GM21447 (cell line): Measurements from ENCODE around the gene FAM76B.

Experiments used
- ATAC-seq: cut with Tn5 transposase; IDR thresholded peaks from one replicate; pipeline ENCODE4 v1.9.1; 2021; ENCODE audit not compliant: unreplicated experiment

FAM76B gene

DNA sequence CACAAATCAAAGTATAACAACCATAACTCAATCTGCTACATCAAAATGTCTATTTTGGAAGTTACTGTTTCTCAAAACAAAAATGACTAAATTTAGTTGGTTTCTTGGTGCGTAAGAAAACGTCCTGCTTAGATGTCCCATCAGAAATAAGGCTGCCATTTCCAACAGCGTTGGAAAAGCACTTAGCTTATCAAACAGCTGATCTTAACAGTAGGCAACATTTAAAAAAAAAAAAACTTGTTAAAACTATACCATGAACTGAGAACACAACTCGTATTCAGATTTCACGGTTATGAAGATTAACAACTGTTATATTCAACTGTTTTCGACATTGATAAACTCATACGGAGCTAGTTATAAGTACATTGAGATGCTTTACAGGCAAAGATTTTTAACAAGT, 3.1 kb upstream of the FAM76B start:
- no peak for ATAC-seq

DNA sequence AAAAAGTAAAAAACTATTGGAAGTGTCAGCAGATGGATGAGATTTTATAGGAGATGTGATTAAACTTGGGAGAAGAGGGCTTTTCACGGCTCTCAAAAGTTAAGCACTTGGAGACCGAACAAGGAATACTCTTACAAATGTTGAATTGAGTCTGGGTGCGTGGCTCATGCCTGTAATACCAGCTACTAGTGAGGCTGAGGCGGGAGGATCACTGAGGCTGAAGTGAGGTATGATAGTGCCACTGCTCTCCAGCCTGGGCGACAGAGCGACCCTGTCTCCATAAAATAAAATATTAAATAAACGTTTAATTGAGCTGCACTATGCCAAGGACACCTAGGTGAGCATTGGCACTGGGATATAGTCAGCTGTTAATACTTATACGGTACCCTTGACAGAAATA, 2.6 kb upstream of the FAM76B start:
- ATAC-seq, result no peak

DNA sequence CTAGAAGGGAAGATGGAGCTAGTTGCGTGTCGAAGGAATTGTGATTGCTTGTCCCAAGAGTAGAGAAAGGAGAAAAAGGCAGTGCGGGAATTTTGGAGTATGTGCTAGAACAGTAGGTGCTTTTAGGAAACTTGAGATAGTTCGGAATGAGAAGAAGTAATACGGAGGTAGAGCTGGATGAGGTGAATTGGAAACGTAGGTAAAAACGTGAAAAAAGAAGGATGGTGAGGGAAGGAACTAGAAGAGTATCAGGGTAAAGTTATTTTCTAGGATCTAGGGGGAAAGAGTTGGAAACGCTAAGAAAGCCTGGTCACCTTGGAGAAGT, 2.1 kb upstream of the FAM76B start:
- ATAC-seq, result no peak

DNA sequence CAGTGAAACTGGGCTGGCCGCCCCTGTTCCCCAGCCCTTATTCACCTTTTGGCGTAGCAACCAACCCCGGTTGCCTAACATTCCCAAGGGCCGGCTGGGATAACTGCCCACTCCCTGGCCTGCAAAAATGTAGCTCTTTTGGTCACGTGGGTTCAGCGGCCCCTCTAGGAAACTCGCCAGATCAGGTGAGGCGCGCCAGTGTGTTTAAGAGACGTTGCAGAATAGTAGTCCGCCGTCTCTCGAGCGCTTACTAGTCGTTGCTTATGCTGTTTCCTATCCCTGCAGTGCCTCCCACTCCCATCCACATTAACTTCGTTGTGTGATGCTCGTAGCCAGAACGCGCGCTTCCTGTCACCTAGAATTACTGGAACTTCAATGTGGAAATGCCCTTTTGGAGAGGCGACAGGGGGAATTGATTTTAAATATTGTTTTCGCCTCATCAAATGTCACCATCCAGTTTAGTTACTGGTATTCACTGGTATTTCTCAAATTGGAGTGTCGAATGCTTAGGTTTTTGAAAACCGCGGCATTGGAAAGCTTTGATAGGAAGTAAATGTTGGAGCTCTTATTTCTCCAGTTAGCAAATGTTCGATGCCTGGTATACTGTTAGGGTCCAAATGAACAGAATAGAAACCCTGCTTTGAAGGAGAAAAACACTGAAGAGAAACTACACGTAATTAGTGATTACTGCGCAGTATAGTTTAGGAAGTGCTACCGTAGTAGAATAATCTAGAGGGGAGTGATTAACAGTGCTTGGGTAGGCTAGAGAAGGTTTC, 1.5 kb upstream of the FAM76B start:
- ATAC-seq, result peak; percentile 14

DNA sequence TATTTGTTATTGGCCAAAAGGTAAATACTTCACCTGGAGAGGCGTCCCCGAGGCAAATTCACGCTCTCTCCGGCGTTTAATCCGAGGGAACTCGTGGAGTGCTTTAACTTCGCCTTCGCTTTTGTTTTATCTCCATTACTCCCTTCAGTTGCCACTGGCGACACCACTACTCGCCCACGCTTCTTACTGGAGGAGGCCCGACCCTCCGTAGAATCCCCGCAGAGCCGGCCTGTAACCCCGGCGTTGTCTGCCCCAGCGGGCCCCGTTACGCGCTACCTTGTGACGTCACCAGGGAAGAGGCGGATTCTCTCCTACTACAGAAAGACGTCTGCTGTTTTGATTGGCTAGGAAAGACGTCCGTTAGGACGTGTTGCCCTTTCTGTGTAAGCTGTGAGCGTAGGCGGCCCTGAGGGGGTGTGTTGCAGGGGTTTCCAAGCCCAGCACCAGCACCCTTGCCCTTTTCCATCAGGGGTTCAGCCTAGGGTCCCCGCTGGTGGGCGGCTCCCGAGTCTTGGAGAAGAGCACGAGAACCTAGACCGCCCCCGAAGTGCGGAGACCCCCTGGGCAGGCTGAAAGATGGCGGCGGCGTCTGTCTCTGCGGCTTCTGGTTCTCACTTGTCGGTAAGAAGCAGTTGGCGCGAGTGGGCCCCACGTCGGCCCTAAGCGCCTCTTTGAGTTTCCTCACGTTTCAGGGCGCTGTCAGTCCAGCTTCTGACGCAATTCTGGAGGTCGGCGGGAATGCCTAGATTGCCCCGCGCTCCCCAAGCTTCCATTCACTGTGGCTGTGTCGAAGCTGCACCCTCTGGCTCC, 746 bp upstream of the FAM76B start, which contains the start of gene CEP57:
TSS of gene CEP57 (plus strand) at position 376 of the 810 bp plus-strand sequence. CDS start at position 577, 201 bp downstream.
- peak; percentile 67 for ATAC-seq

DNA sequence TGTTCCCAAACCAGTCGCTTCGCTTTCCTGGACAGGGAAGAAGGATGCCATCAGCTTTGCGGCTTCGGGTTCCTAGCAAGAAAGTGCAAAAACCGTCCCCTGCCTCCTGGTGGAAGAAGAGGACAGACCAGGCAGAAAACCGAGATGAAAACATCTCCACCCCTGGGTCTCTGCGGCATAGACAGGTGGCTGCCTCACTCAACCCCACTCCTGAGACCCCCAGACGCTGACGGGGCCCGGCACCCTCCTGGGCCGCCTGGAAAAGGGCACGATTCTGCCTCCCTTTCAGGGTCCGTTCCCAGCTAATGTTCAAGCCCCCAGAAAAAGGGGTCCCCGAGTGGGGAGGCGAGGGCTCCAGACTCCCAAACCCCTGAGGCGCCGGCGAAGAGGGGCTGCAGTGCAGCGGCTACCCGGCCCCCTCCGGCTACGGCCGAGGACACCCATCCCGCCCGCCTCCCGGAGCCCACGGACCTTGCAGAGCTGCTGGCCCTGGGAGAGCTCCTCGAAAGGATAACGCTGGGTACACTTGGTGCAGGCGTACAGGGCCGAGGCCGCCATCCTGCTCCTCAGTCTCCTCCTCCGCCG, 569 bp downstream of the FAM76B start:
- no peak for ATAC-seq

DNA sequence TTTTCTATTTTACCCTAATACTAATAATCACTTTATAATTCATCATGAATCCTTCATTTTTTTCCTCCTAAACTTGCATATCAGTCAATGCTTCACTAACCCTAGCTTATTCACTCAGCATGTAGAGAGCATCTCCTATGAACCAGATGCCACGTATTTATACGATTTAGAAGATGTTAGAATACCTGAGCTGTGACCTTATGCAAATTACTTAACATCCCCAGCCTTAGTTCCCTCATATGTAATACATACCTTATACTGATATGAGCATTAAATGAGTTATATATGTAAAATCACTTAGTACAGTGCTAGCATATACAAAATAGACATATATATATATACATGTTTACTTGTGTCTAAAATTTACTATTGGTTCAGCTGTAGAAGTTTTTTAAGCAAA, 9.0 kb downstream of the FAM76B start:
- no peak for ATAC-seq

DNA sequence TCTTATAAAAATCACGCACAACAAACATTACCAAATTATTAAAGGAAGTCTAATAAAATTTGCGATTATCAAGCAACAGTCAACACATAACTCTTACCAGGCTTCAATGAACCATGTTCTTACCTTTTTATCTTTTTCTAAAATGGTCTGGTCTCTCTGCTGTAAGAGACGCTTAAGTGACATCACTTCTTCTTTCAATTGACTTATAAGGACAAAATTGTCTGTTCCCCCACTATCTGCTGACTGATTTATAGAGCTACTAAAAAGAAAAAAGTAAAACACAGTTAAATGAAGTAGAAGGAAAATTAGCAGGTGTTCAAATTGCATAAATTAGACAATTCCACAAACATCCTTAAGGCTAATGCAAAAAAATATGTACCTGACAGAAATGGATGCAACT, 10.9 kb downstream of the FAM76B start:
- no peak for ATAC-seq

DNA sequence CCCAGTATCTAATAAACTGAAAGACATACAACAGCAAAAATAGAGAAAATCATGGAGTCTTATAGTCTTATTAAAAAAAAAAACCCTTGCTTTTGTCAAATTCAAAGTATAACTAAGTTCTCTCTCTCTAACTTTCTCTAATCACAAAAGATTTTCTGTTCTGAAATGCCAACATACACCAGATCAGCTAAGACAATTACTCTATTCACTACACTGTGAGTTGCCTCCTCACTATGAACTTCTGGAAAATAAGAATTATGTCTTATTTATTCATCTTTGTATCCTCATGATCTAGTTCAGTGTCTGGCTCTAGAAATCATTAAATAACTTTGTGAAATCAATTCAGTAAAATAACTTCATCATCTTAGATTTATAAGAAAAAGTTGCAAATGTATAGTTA, 12.7 kb downstream of the FAM76B start:
- no peak for ATAC-seq

DNA sequence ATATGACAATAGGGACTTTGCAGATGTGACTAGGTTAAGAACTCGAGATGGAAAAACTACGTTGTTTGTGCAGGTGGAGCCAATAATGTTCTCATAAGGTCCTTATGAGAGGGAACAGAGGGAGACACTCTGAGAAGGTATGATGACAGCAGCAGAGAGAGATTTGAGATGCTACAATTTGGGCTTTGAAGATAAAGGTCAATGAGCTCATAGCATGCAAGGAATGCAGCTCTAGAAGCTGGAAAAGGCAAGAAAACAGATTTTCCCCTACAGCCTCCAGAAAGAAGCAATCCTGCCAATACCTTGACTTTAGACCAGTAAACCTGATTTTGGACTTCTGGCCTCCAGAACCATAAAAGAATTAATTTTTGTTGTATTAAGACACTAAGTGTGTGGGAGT, 21.1 kb downstream of the FAM76B start:
- no peak for ATAC-seq

DNA sequence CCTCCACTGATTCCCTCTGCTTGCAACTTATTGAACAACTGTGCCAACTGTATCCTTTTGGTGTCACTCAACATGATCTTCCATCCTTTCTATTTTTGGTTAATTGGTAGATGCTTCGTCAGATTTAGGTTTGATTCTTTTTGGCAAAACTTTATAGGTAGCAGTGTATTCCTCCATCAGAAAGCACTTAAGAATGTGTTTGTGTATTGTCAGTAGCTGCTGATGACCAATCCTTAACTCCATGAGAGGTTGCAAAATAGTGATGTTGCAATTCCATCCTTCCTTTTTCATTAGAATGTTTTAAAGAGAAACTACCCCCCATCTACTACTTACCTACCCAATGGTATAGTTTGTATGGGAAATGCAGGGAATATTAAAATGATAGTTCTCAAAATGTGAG, 22.1 kb downstream of the FAM76B start:
- no peak for ATAC-seq

DNA sequence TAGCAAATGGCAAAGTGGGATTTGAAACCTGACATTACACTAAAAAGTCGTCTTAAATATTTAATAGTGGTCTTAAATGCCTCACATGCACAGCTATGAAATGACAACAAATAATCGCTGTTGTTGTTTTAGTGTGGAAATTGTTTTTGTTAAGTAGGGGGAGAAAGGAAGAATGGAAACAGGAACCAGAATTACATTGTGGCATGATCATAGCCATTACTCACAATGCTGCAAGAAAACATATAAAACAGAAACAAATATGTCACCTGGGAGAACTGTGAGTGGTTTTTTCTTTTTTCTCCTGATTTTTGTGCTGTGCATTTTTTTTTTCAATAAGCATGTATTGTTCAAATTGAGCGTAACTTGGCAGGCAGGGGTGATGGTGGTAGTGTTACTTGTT, 22.9 kb downstream of the FAM76B start:
- no peak for ATAC-seq

DNA sequence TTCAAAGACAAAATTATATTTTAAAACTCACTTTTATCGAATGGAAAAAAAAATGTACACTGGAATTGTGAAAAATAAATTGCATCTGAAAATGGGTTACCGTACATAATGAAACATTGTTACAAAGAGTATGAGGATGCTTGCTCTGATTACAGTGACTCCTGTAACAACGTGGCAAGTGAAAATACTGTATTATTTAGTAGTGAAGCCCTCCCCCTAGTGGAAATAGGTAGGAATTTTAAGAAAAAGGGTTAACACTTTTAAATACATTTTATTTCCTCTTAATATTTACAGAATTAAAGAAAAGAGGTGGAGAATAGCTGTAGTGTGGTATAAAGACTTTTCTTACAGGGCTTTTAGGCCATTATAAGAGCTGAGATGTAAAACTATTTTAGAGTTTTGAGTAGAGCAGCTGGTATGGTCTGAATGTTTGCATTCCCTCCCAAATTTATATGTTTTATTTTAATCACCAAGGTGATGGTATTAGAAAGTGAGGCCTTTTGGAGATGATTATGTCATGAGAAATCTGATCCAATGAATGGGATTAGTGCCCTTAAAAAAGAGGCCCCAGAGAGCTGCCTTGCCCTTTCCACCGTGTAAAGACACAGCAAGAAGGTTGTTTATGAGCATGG, 25.2 kb downstream of the FAM76B start:
- no peak for ATAC-seq

DNA sequence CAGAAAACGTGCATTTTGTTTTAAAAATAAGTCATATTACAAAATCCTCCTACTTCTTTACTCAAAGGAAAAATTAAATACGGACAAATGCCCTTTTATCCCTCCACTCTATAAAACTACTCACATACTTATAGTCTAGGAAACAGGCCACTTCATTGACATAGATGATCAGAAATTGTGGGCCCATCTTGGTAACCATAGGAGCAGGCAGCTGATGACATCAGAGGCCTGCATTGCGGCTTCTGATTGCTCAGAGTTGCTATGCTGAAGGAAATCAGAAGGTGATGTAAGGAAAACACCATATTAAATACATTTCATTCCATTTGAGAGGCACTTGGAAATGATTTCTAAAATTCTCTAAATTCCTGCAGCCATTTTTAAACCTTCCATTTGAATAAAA, 27.0 kb downstream of the FAM76B start:
- ATAC-seq, result no peak

DNA sequence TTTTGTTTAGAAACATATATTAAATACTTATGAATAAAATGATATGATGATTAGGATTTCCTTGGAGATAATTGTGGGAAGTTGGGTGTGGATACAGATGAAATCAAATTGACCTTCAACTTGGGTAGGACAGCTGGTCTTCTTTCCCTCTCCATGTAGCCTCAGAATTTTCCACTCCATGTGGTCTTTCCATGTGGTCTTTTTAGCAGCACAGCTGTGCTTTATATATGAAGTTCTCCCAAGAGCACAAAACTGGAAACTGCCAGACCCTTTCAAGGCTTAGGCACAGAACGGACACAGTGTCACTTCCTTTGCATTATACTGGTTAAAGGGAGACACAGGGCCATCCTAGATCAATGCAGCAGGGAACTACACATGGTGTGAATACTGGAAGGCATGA, 28.6 kb downstream of the FAM76B start:
- ATAC-seq, result no peak

DNA sequence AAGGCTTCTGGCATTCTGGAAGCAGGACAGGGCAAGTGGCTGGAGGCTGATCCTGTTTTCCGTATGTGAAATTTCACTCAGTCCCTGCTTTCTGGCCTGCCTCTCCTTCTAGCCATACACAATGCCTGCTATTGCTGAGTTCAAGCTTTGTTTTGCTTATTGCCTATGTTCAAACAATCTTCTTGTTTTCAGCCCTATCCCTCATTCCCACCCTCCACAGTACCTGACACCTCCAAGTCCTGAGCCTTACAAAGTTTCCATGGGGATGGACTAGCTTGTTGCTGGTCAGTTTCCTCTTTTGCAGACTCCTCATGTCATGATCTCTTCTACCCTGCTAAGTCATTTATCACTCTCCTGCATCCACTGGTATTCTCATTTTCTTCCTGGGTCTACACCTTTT, 38.1 kb downstream of the FAM76B start:
- ATAC-seq, result no peak

DNA sequence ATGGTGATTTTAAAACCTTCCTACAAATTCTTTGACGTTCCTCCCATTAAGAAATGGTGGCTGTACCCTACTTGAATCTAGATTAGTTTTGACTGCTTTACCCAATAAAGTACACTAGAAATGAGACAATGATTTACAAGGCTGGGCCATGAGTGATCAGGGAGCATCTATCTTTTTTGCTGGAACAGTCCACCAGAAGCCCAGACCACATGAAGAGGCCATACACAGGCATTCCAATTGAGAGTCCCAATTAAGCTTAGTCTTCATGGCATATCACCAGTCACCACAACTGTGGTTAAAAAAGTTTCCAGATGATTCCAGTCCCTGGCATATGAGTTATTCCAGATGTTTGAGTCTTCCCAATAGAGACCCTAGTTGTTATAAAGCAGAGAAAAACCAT, 39.5 kb downstream of the FAM76B start:
- ATAC-seq, result no peak

DNA sequence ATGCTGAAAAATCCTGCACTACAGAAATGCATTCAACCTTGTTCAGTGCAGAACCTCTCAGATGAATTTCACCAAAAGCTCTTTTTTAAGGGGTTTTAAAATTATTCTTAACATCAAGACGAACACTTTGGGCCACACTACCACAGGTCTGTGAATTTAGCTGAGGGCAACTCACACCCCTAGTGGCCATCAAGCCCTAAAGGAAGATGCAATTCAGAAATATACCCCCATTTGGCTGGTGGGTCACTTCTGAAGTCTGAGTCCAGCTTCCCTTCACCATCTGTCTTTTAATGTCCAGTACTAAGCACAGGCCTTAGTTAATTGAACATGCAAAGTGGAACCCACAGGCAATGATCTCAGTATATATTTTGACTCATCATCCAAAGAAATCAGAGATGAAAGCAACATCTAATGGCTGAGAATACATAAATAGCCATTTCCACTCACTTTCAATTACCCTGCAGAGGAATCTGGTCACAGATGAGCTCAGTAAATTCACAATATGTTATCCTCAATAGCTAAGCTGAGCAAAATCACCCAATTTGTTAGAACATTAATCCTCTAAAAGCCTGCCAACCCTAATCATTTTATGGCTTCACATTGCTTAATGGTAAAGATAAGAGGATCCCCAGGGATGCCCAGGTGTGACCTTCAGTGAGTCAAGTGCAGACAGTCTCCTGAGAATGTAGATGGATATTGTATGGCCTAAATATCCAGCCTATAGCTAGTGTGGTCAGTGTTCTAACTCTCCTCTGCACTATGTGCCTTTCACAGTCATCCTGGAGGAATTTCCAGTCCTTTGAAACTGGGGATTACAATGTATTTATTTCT, 50.3 kb downstream of the FAM76B start:
- ATAC-seq, result no peak

DNA sequence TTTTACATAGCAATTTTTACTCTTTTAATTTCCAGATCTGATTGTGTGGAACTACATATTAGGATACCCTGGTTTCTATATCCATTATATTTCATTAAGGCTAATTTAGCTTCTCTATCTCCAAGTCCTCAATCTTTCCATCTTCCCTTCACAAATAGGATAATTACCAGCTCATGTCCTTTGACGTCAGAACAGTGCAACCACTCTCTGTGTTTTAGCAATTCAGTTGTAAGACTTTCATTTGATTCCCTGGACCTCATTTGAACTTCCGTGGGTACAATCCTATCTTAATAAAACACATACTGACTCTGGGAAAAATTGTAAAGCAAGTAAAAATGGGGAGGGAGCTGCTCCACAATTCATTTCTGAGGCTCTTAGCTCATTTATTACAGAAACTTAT, 52.8 kb downstream of the FAM76B start:
- no peak for ATAC-seq

DNA sequence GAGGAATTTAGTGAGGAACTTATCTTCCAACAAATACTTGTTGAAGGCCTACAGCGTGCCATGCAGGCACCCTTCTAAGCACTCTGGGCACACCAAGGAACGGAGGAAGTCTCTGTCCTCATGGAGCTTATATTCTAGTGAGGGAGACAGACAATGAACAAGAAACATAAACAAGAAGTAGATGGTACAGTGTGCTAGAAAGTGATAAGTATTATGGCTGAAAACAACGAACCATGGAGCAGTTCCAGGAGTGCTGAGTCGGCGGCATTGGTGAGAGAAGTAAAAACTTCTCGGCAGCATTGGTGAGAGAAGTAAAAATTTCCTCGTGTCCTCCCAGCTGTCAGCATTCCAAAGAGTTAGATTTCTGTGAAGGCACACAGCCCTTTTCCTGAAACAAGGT, 53.2 kb downstream of the FAM76B start:
- ATAC-seq, result no peak
